Thyroid gland (tissue), 4 donors: ENCODE results near the gene MAP3K3. TPM values are rescaled to one million over a fixed set of nuclear protein-coding genes. Genes with fewer than 3 reads are reported as not detected.

ENCODE experiments used
- DNase-seq, 2 donors: peaks; one replicate each; pipeline ENCODE4 v3.0.0-alpha.2; 2019
- H3K27ac ChIP-seq, 3 donors: fragments of 200-600 bp; sonication (generic); 1 replicate in 2 of 3; 2 replicates in 1 of 3; pipeline ENCODE4 v1.5.1; 2016 to 2019; ENCODE audit warnings: mild to moderate bottlenecking in 1 of 3, moderate library complexity in 1 of 3
- H3K27me3 ChIP-seq: fragments of 200-600 bp; sonication (generic); one replicate; pipeline ENCODE4 v1.5.1; 2019
- H3K36me3 ChIP-seq, 2 donors: fragments of 200-600 bp; sonication (generic); one replicate each; pipeline ENCODE4 v1.5.1; 2016 to 2019
- H3K4me1 ChIP-seq, 2 donors: fragments of 200-600 bp; sonication (generic); one replicate each; pipeline ENCODE4 v1.5.1; 2017 to 2019
- H3K4me3 ChIP-seq, 3 donors: fragments of 200-600 bp; sonication (generic); replicated peaks in 1 of 3; 1 replicate in 2 of 3; 2 replicates in 1 of 3; pipeline ENCODE4 v1.5.1; 2016; ENCODE audit warnings: mild to moderate bottlenecking in 1 of 3
- H3K9me3 ChIP-seq: fragments of 200-600 bp; sonication (generic); one replicate; pipeline ENCODE4 v1.5.1; 2017
- CTCF ChIP-seq, 6 experiments: fragments of 200-600 bp in 3 of 6; fragments of 450-650 bp in 3 of 6; sonication (generic) in 3 of 6; IDR thresholded peaks; one replicate each; pipeline ENCODE4 v1.5.1; 2016 to 2019; ENCODE audit warnings: antibody characterized with exemption in 6 of 6, mild to moderate bottlenecking in 2 of 6, inconsistent platforms in 1 of 6, moderate library complexity in 1 of 6
- POLR2A ChIP-seq, 2 donors: fragments of 450-650 bp; IDR thresholded peaks; one replicate each; pipeline ENCODE4 v1.6.1; 2017; ENCODE audit warnings: antibody characterized with exemption in 2 of 2, mild to moderate bottlenecking in 2 of 2, moderate library complexity in 1 of 2
- WGBS, 2 donors: methylation state at CpG; one replicate each; pipeline ENCODE4 v1.1.5; 2017; 5-methylcytosine and 5-hydroxymethylcytosine counted together
- intact Hi-C: fragments of 100-400 bp; cut with DNase I; formaldehyde crosslinking; loops from one replicate; pipeline ENCODE4 v1.15.1; 2023
- total RNA-seq, 4 donors: library from RNA; depleted of rRNA; stranded (reverse); fragments of >200 nt; gene quantifications; one replicate each; pipeline ENCODE4 v1.2.3, GENCODE V29; 2016

Gene MAP3K3
- total RNA-seq, 4 donors from 2014 or later = 38.6 to 68.0 (median 43.8) TPM

- Histone ChIP-seq H3K4me1 (peaks cover 11% of the 10 kb centered on the region in 2 donors), H3K27me3 (no peaks in the 10 kb centered on the region), H3K27ac (peak overlapping the region in 2 of 3 donors; percentile 77 to 86), H3K4me3 (peak overlapping the region; percentile 67 to 86 (median 74)), H3K36me3 (peaks cover 6 to 22% of the 10 kb centered on the region in 2 donors), H3K9me3 (no peaks in the 10 kb centered on the region)
- WGBS, 2 donors = 53 to 56% methylated on average over 9 of the region's 9 CpGs
- TF ChIP-seq POLR2A (IDR thresholded peaks at IDR 0.05) (no peak), CTCF (IDR thresholded peaks at IDR 0.05) (no peak)
- DNase-seq = no peak
- intact Hi-C loops = no loop called here
Observed at GRCh38 chr17:63601439-63602371, 20.5 kb upstream of the MAP3K3 start.

GRCh38 chr17:63609816-63610573, 12.2 kb upstream of the MAP3K3 start:
- Histone ChIP-seq H3K4me1 (no peaks in the 10 kb centered on the region), H3K27ac (no peak overlapping the region), H3K36me3 (peaks cover 20 to 36% of the 10 kb centered on the region in 2 donors), H3K9me3 (no peaks in the 10 kb centered on the region), H3K27me3 (no peaks in the 10 kb centered on the region), H3K4me3 (no peak overlapping the region)
- TF ChIP-seq POLR2A (IDR thresholded peaks at IDR 0.05) = no peak
- intact Hi-C loops = loop anchor here (10.0 kb wide), 1 partner anchor 215 kb away; the partner anchor contains the start of genes FTSJ3 and PSMC5
- DNase-seq = no peak
- WGBS, 2 donors = 89 to 90% methylated on average over 6 of the region's 6 CpGs

GRCh38 chr17:63610854-63611253, 11.4 kb upstream of the MAP3K3 start:
- no peak overlapping the region for H3K4me3 ChIP-seq

GRCh38 chr17:63611354-63611753, 10.9 kb upstream of the MAP3K3 start:
- intact Hi-C loops = loop anchor here (10.0 kb wide), 1 partner anchor 213 kb away; the partner anchor contains the start of genes FTSJ3 and PSMC5
- Histone ChIP-seq H3K27me3 (no peaks in the 10 kb centered on the region), H3K27ac (no peak overlapping the region), H3K9me3 (no peaks in the 10 kb centered on the region), H3K4me1 (no peaks in the 10 kb centered on the region), H3K4me3 (no peak overlapping the region), H3K36me3 (peaks cover 14 to 23% of the 10 kb centered on the region in 2 donors)
- no peak for TF ChIP-seq CTCF (IDR thresholded peaks at IDR 0.05)
- DNase-seq = no peak
- 85 to 94% methylated on average over 3 of the region's 3 CpGs for WGBS, 2 donors

More at GRCh38 chr17:63610854-63611253, 11.4 kb upstream of the MAP3K3 start:
- no peaks in the 10 kb centered on the region for H3K27me3 ChIP-seq
- H3K27ac ChIP-seq = no peak overlapping the region
- H3K4me1 ChIP-seq = no peaks in the 10 kb centered on the region
- H3K36me3 ChIP-seq = peaks cover 19 to 27% of the 10 kb centered on the region in 2 donors
- no peaks in the 10 kb centered on the region for H3K9me3 ChIP-seq
- no peak for DNase-seq
- TF ChIP-seq POLR2A (IDR thresholded peaks at IDR 0.05) (no peak), CTCF (IDR thresholded peaks at IDR 0.05) (no peak)
- WGBS, 2 donors = 93 to 97% methylated on average over 10 of the region's 10 CpGs
- intact Hi-C loops = loop anchor here (10.0 kb wide), 1 partner anchor 214 kb away; the partner anchor contains the start of genes FTSJ3 and PSMC5

- WGBS, 2 donors = 83 to 85% methylated on average over 2 of the region's 2 CpGs
- no peaks in the 10 kb centered on the region for H3K27me3 ChIP-seq
- no peaks in the 10 kb centered on the region for H3K9me3 ChIP-seq
- TF ChIP-seq POLR2A (IDR thresholded peaks at IDR 0.05) (no peak), CTCF (IDR thresholded peaks at IDR 0.05) (no peak)
- H3K4me1 ChIP-seq = no peaks in the 10 kb centered on the region
- H3K36me3 ChIP-seq = peaks cover 0 to under 1% of the 10 kb centered on the region in 2 donors
- no peak overlapping the region for H3K4me3 ChIP-seq
- no peak overlapping the region for H3K27ac ChIP-seq
- DNase-seq = no peak
- intact Hi-C loops = loop anchor here (2.0 to 10.0 kb wide), 2 partner anchors 187 to 211 kb away; partner anchors contain the start of genes FTSJ3 and PSMC5
Observed at GRCh38 chr17:63613663-63614062, 8.6 kb upstream of the MAP3K3 start.
